Measurements from ENCODE around the gene PAPSS1.

- no peak for TF ChIP-seq CTCF (IDR thresholded peaks at IDR 0.05; ENCODE audit: low read depth, low read length, poor library complexity, severe bottlenecking)
- TF ChIP-seq EZH2phosphoT487 (IDR thresholded peaks at IDR 0.05; ENCODE audit: borderline replicate concordance, low read length), result no peak
Measured at GRCh38 chr4:107688421-107688820, 31.6 kb downstream of the PAPSS1 start.

Measured in DOHH2 (cell line).